Nephron (organoid): Measurements from ENCODE around the gene LRRC4C.
"Not testable (repeated sequence)": the region's sequence is repeated elsewhere in the genome, so short reads cannot be mapped to it uniquely, and the experiment has no call there.

ENCODE experiments used
- H3K27ac Mint-ChIP-seq, 3 experiments: 2 replicates each; pipeline ENCODE4 v1.8.0; 2020; ENCODE audit warnings: mixed read lengths in 3 of 3, mild to moderate bottlenecking in 2 of 3, moderate library complexity in 1 of 3
- H3K27me3 Mint-ChIP-seq: 2 replicates; pipeline ENCODE4 v1.8.0; 2021; ENCODE audit warnings: low read depth, mild to moderate bottlenecking, moderate library complexity, mixed read lengths
- H3K36me3 Mint-ChIP-seq: 2 replicates; pipeline ENCODE4 v1.8.0; 2020; ENCODE audit warnings: low read depth, mixed read lengths
- H3K4me1 Mint-ChIP-seq: 2 replicates; pipeline ENCODE4 v1.8.0; 2020; ENCODE audit warnings: mixed read lengths
- H3K4me3 Mint-ChIP-seq, 3 experiments: 2 replicates each; pipeline ENCODE4 v1.8.0; 2020; ENCODE audit warnings: mild to moderate bottlenecking in 3 of 3, mixed read lengths in 3 of 3, moderate library complexity in 2 of 3
- H3K9me3 Mint-ChIP-seq: 2 replicates; pipeline ENCODE4 v1.8.0; 2020; ENCODE audit warnings: mixed read lengths
- CTCF ChIP-seq, 3 experiments: fragments of 200-600 bp; sonication (generic); IDR thresholded peaks; one replicate each; pipeline ENCODE4 v1.5.0; 2021; ENCODE audit warnings: antibody characterized with exemption in 3 of 3; ENCODE audit not compliant: unreplicated experiment in 3 of 3

LRRC4C gene

GRCh38 chr11:41044747-41045146 is 414.7 kb downstream of the LRRC4C start:
- Mint-ChIP-seq H3K36me3 (no peaks in the 10 kb centered on the region), H3K4me3 (no peak overlapping the region), H3K27ac (no peak overlapping the region), H3K9me3 (no peaks in the 10 kb centered on the region), H3K27me3 (no peaks in the 10 kb centered on the region), H3K4me1 (no peaks in the 10 kb centered on the region)
- no peak for TF ChIP-seq CTCF (IDR thresholded peaks at IDR 0.05; ENCODE audit: unreplicated experiment in 3 of 3)

- Mint-ChIP-seq H3K36me3 (no peaks in the 10 kb centered on the region), H3K4me1 (no peaks in the 10 kb centered on the region), H3K9me3 (no peaks in the 10 kb centered on the region), H3K27ac (no peak overlapping the region), H3K4me3 (no peak overlapping the region), H3K27me3 (no peaks in the 10 kb centered on the region)
- no peak for TF ChIP-seq CTCF (IDR thresholded peaks at IDR 0.05; ENCODE audit: unreplicated experiment in 3 of 3)
Measured at GRCh38 chr11:41042688-41043087, 416.8 kb downstream of the LRRC4C start.

GRCh38 chr11:41040474-41040873 is 419.0 kb downstream of the LRRC4C start:
- no peaks in the 10 kb centered on the region for H3K27me3 Mint-ChIP-seq
- H3K27ac Mint-ChIP-seq = no peak overlapping the region
- no peaks in the 10 kb centered on the region for H3K4me1 Mint-ChIP-seq
- no peaks in the 10 kb centered on the region for H3K9me3 Mint-ChIP-seq
- H3K4me3 Mint-ChIP-seq = no peak overlapping the region
- H3K36me3 Mint-ChIP-seq = no peaks in the 10 kb centered on the region
- TF ChIP-seq CTCF (IDR thresholded peaks at IDR 0.05; ENCODE audit: unreplicated experiment in 3 of 3) = no peak

GRCh38 chr11:41039592-41039991 is 419.9 kb downstream of the LRRC4C start:
- Mint-ChIP-seq H3K36me3 (no peaks in the 10 kb centered on the region), H3K27ac (no peak overlapping the region), H3K27me3 (no peaks in the 10 kb centered on the region), H3K4me3 (no peak overlapping the region), H3K9me3 (no peaks in the 10 kb centered on the region), H3K4me1 (no peaks in the 10 kb centered on the region)
- no peak for TF ChIP-seq CTCF (IDR thresholded peaks at IDR 0.05; ENCODE audit: unreplicated experiment in 3 of 3)

- Mint-ChIP-seq H3K9me3 (no peaks in the 10 kb centered on the region), H3K4me1 (no peaks in the 10 kb centered on the region), H3K27ac (no peak overlapping the region), H3K27me3 (no peaks in the 10 kb centered on the region), H3K4me3 (no peak overlapping the region), H3K36me3 (no peaks in the 10 kb centered on the region)
- no peak for TF ChIP-seq CTCF (IDR thresholded peaks at IDR 0.05; ENCODE audit: unreplicated experiment in 3 of 3)
Measured at GRCh38 chr11:41031551-41032060, 427.8 kb downstream of the LRRC4C start.

GRCh38 chr11:41020259-41020658 is 439.2 kb downstream of the LRRC4C start:
- Mint-ChIP-seq H3K36me3 (no peaks in the 10 kb centered on the region), H3K4me3 (no peak overlapping the region), H3K27me3 (no peaks in the 10 kb centered on the region), H3K27ac (peak overlapping the region in 1 of 3 experiments; percentile 61), H3K9me3 (no peaks in the 10 kb centered on the region), H3K4me1 (no peaks in the 10 kb centered on the region)
- no peak for TF ChIP-seq CTCF (IDR thresholded peaks at IDR 0.05; ENCODE audit: unreplicated experiment in 3 of 3)

- H3K4me1 Mint-ChIP-seq, H3K27ac Mint-ChIP-seq, H3K9me3 Mint-ChIP-seq: not testable (repeated sequence)
Measured at GRCh38 chr11:41019666-41020065, 439.8 kb downstream of the LRRC4C start.

More at GRCh38 chr11:41019666-41020065, 439.8 kb downstream of the LRRC4C start:
- H3K36me3 Mint-ChIP-seq, H3K4me3 Mint-ChIP-seq, H3K27me3 Mint-ChIP-seq: not testable (repeated sequence)
